ENCODE results near the gene NKD1. TPM values are rescaled to one million over a fixed set of nuclear protein-coding genes. Genes with fewer than 3 reads are reported as not detected.

Gene NKD1
- total RNA-seq, 1 experiment from 2014 or later: 11.4 TPM

DNA sequence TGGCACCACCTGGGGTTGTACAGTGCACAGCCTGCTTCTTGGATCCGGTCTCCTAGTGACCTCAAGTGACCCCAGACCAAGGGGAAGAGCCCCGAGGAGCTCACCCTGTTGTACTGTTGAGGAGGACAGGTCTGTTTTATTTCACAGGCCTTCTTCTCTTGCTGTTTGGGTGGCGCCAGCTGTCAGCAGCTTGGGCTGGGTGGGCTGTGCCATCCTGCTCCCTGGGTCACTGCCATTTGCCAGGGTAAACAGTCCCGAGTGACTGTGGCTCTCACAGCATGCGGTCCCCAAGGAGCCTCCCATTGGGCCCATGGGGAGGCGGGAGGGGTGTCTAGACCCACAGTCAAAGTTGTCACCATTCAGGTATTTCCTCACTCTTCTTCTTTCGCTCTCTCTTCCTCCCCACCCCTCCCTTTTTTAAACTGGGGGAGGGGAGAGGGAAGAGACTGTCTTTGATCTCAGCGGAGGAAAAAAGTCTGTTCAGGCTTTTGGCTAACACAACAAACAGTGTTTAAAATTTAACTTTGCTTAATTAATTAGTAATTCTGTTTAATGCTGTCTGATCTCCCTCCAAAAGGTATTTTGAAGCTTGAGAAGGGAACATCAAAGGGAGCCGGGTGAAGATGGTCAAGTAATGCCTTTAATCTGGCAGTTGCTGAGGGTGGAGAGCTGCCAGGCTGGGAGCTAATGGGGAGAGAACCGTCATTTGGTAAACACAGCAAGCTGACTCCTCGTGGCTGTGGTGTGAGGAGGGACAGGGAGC lies 68.9 kb downstream of the NKD1 start:
- H3K9ac ChIP-seq (ENCODE audit: low read length): no peak overlapping the region
- H3K79me2 ChIP-seq (ENCODE audit: insufficient read depth, low read length): no peaks in the 10 kb centered on the region
- no peak overlapping the region for H2AFZ ChIP-seq (ENCODE audit: low read depth, low read length, poor library complexity, severe bottlenecking)
- no peaks in the 10 kb centered on the region for H3K27me3 ChIP-seq (ENCODE audit: insufficient read depth, low read length)
- H3K27ac ChIP-seq (ENCODE audit: low read depth, low read length): no peak overlapping the region
- TF ChIP-seq ZFX (IDR thresholded peaks at IDR 0.05): no peak
- peak; percentile 77 for TF ChIP-seq TCF7L2 (IDR thresholded peaks at IDR 0.05; ENCODE audit: borderline replicate concordance, extremely low read depth, insufficient read depth, insufficient read length)
- no peak for TF ChIP-seq SIN3A (IDR thresholded peaks at IDR 0.05; ENCODE audit: low read depth)
- ATAC-seq (peak; percentile 64), DNase-seq (ENCODE audit: low read depth, low spot score) (no peak)
- BruUV-seq (replicated peaks): no TSS peak
- intact Hi-C loops (cut with micrococcal nuclease): no loop called here
- H3K9me2 ChIP-seq (ENCODE audit: insufficient read depth): no peaks in the 10 kb centered on the region
- no peaks in the 10 kb centered on the region for H4K20me1 ChIP-seq (ENCODE audit: insufficient read depth)
- H3K36me3 ChIP-seq (ENCODE audit: control insufficient read depth in 1 of 2, insufficient read depth in 2 of 2, low read length in 2 of 2): no peaks in the 10 kb centered on the region
- H3K9me3 ChIP-seq (ENCODE audit: control insufficient read depth in 1 of 2, insufficient read depth in 1 of 2, low read depth in 1 of 2, low read length in 2 of 2): no peaks in the 10 kb centered on the region
- ChIA-PET RAD21 (ENCODE audit: low non-redundant PET in 1 of 2, low total read pairs in 2 of 2, uncharacterized antibody in 2 of 2, unreplicated experiment in 2 of 2) (no interaction called here), CTCF (no interaction called here), POLR2A (no interaction called here)
- H3K4me1 ChIP-seq (ENCODE audit: control insufficient read depth in 1 of 2, insufficient read depth in 2 of 2, low read length in 2 of 2): peaks cover 9 to 16% of the 10 kb centered on the region in 2 experiments
- H3K4me3 ChIP-seq (replicated peaks in 1 of 2; ENCODE audit: low read depth in 1 of 2, low read length in 2 of 2): no peak overlapping the region
- peak overlapping the region; percentile 22 for H3K4me2 ChIP-seq (ENCODE audit: low read length)

DNA sequence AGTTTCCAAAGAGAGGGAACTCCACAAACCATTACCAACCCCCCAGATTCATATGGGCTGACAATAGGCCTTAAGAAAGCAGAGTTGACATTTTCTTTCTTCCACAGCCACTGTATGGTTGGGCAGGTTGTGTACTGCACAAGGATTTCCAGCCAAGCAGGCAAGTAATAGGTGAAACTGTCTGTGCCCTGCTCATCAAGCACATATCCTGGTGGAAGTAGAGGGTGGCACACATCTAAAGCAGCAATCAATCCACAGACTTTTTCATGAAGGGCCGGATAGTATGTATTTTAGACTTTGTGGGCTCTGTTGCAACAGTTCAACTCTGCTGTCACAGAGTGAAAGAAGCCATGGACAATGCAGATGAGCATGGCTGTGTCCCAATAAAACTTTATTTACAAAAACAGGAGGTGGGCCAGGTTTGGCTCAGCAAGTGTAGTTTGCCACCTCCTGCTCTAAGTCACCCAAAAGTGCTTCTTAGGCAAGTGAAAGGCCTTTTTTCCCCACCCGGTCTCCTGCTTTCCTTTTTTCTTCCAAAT lies 69.5 kb downstream of the NKD1 start:
- DNase-seq (ENCODE audit: low read depth, low spot score) (no peak), ATAC-seq (peak; percentile 40)
- Histone ChIP-seq H3K9ac (ENCODE audit: low read length) (no peak overlapping the region), H3K27me3 (ENCODE audit: insufficient read depth, low read length) (no peaks in the 10 kb centered on the region), H3K9me3 (ENCODE audit: control insufficient read depth in 1 of 2, insufficient read depth in 1 of 2, low read depth in 1 of 2, low read length in 2 of 2) (no peaks in the 10 kb centered on the region), H2AFZ (ENCODE audit: low read depth, low read length, poor library complexity, severe bottlenecking) (no peak overlapping the region), H3K27ac (ENCODE audit: low read depth, low read length) (no peak overlapping the region), H4K20me1 (ENCODE audit: insufficient read depth) (no peaks in the 10 kb centered on the region), H3K4me3 (replicated peaks in 1 of 2; ENCODE audit: low read depth in 1 of 2, low read length in 2 of 2) (no peak overlapping the region), H3K79me2 (ENCODE audit: insufficient read depth, low read length) (no peaks in the 10 kb centered on the region), H3K4me1 (ENCODE audit: control insufficient read depth in 1 of 2, insufficient read depth in 2 of 2, low read length in 2 of 2) (peaks cover 9 to 16% of the 10 kb centered on the region in 2 experiments), H3K36me3 (ENCODE audit: control insufficient read depth in 1 of 2, insufficient read depth in 2 of 2, low read length in 2 of 2) (no peaks in the 10 kb centered on the region), H3K9me2 (ENCODE audit: insufficient read depth) (no peaks in the 10 kb centered on the region), H3K4me2 (ENCODE audit: low read length) (peak overlapping the region; percentile 10)
- ChIA-PET CTCF (no interaction called here), RAD21 (ENCODE audit: low non-redundant PET in 1 of 2, low total read pairs in 2 of 2, uncharacterized antibody in 2 of 2, unreplicated experiment in 2 of 2) (no interaction called here), POLR2A (no interaction called here)
- TF ChIP-seq ELF1 (IDR thresholded peaks at IDR 0.05; ENCODE audit: borderline replicate concordance, low read depth) (no peak), YY1 (IDR thresholded peaks at IDR 0.05; ENCODE audit: extremely low read depth, insufficient replicate concordance, low read depth, low read length) (no peak), TCF7L2 (IDR thresholded peaks at IDR 0.05; ENCODE audit: borderline replicate concordance, extremely low read depth, insufficient read depth, insufficient read length) (no peak), EZH2phosphoT487 (IDR thresholded peaks at IDR 0.05; ENCODE audit: borderline replicate concordance) (no peak), ZNF274 (IDR thresholded peaks at IDR 0.05; ENCODE audit: low read depth, low read length) (no peak)
- intact Hi-C loops (cut with micrococcal nuclease): no loop called here
- no TSS peak for BruUV-seq (replicated peaks)
